Fibroblast of lung (primary cell): ENCODE measurements around the gene MIA2. TPM values are rescaled to one million over a fixed set of nuclear protein-coding genes. Genes with fewer than 3 reads are reported as not detected.
A peak's percentile ranks its signal among the peaks of the same experiment; 100 is the strongest.
"Not testable (repeated sequence)": the region's sequence is repeated elsewhere in the genome, so short reads cannot be mapped to it uniquely, and the experiment has no call there.

ENCODE experiments used
- DNase-seq, 2 donors: peaks; one replicate each; pipeline versions ENCODE4 v3.0.0 to v3.0.0-alpha.2; 2010; ENCODE audit warnings: low read depth in 2 of 2
- H2AFZ ChIP-seq: 2 replicates; pipeline ENCODE4 v1.5.1; 2012; ENCODE audit warnings: low read length, control low read depth, inconsistent platforms
- H3K27ac ChIP-seq: 2 replicates; pipeline ENCODE4 v1.5.1; 2011; ENCODE audit warnings: low read length, control low read depth; ENCODE audit not compliant: insufficient read depth
- H3K27me3 ChIP-seq: 2 replicates; pipeline ENCODE4 v1.5.1; 2011; ENCODE audit warnings: mild to moderate bottlenecking, low read length; ENCODE audit not compliant: control insufficient read depth, insufficient read depth
- H3K36me3 ChIP-seq: 2 replicates; pipeline ENCODE4 v1.5.1; 2011; ENCODE audit warnings: low read length; ENCODE audit not compliant: control insufficient read depth, insufficient read depth
- H3K4me1 ChIP-seq: 2 replicates; pipeline ENCODE4 v1.5.1; 2011; ENCODE audit warnings: low read length; ENCODE audit not compliant: control insufficient read depth, insufficient read depth; ENCODE audit errors: extremely low read depth
- H3K4me2 ChIP-seq: 2 replicates; pipeline ENCODE4 v1.5.1; 2011; ENCODE audit warnings: low read length, control low read depth; ENCODE audit not compliant: insufficient read depth; ENCODE audit errors: extremely low read depth
- H3K4me3 ChIP-seq, 4 experiments: fragments of 200-600 bp in 1 of 4; sonication (generic) in 1 of 4; replicated peaks in 1 of 4; 2 replicates each; pipeline ENCODE4 v1.5.1; 2011 to 2016; ENCODE audit warnings: low read length in 4 of 4, low read depth in 3 of 4, mild to moderate bottlenecking in 3 of 4, control low read depth in 2 of 4, inconsistent platforms in 1 of 4, mixed read lengths in 1 of 4; ENCODE audit not compliant: insufficient read depth in 1 of 4; ENCODE audit errors: control extremely low read depth in 1 of 4
- H3K79me2 ChIP-seq: 2 replicates; pipeline ENCODE4 v1.5.1; 2012; ENCODE audit warnings: mild to moderate bottlenecking, low read length, inconsistent platforms; ENCODE audit not compliant: control insufficient read depth, insufficient read depth
- H3K9ac ChIP-seq: 2 replicates; pipeline ENCODE4 v1.5.1; 2011; ENCODE audit warnings: mild to moderate bottlenecking, low read length, control low read depth; ENCODE audit not compliant: insufficient read depth
- H3K9me3 ChIP-seq: 2 replicates; pipeline ENCODE4 v1.5.1; 2012; ENCODE audit warnings: low read depth, low read length; ENCODE audit not compliant: control insufficient read depth, insufficient read depth
- H4K20me1 ChIP-seq: 2 replicates; pipeline ENCODE4 v1.5.1; 2011; ENCODE audit warnings: low read length; ENCODE audit not compliant: control insufficient read depth, insufficient read depth; ENCODE audit errors: extremely low read depth
- CTCF ChIP-seq, 2 donors: IDR thresholded peaks in 1 of 2; conservative IDR thresholded peaks in 1 of 2; 1 replicate in 1 of 2; 2 replicates in 1 of 2; pipeline ENCODE4 v1.5.1; 2011 to 2012; ENCODE audit warnings: low read length in 2 of 2, control low read depth in 1 of 2, inconsistent platforms in 1 of 2, low read depth in 1 of 2, mild to moderate bottlenecking in 1 of 2
- EZH2 ChIP-seq: IDR thresholded peaks from 2 replicates; pipeline ENCODE4 v1.5.1; 2012; ENCODE audit warnings: low read length, control low read depth, mild to moderate bottlenecking; ENCODE audit errors: missing control alignments
- polyA plus RNA-seq, 2 donors: library from polyadenylated mRNA; depleted of rRNA in 1 of 2; stranded (reverse) in 1 of 2; unstranded in 1 of 2; fragments of >200 nt; gene quantifications; 2 replicates each; pipeline ENCODE4 v1.2.1, GENCODE V29; 2011 to 2012; ENCODE audit warnings: missing spikeins in 1 of 2
- total RNA-seq: library from RNA; depleted of rRNA; stranded (reverse); fragments of >200 nt; gene quantifications from 2 replicates; pipeline ENCODE4 v1.2.1, GENCODE V29; 2014

Gene MIA2
- total and polyA plus RNA-seq, 2 donors (not counting 1 experiment from before 2014, with no cell fraction given) = 9.7 to 15.0 TPM

GRCh38 chr14:39219075-39219499 lies 14.6 kb upstream of the MIA2 start:
- DNase-seq = peak in 1 of 2 donors; percentile 78
- no peaks in the 10 kb centered on the region for H3K79me2 ChIP-seq
- H3K27me3 ChIP-seq = no peaks in the 10 kb centered on the region
- no peak overlapping the region for H3K9ac ChIP-seq
- TF ChIP-seq CTCF (conservative IDR thresholded peaks at IDR 0.05 in 1 of 2, IDR thresholded peaks at IDR 0.05 in 1 of 2; ENCODE audit: low read depth in 1 of 2, low read length in 2 of 2) (no peak), EZH2 (no peak)
- H3K27ac ChIP-seq = no peak overlapping the region
- H3K4me2 ChIP-seq = no peak overlapping the region
- no peak overlapping the region for H2AFZ ChIP-seq
- H3K36me3 ChIP-seq = no peaks in the 10 kb centered on the region
- no peaks in the 10 kb centered on the region for H4K20me1 ChIP-seq
- no peaks in the 10 kb centered on the region for H3K9me3 ChIP-seq
- no peak overlapping the region for H3K4me3 ChIP-seq
- no peaks in the 10 kb centered on the region for H3K4me1 ChIP-seq

- not testable (repeated sequence) for H3K9ac ChIP-seq, H3K27ac ChIP-seq, H2AFZ ChIP-seq, H3K4me2 ChIP-seq, H3K36me3 ChIP-seq, H3K4me3 ChIP-seq, DNase-seq, H3K4me1 ChIP-seq, H3K27me3 ChIP-seq, H3K9me3 ChIP-seq, H4K20me1 ChIP-seq, H3K79me2 ChIP-seq
Observed at GRCh38 chr14:39220473-39220872, 13.2 kb upstream of the MIA2 start.

GRCh38 chr14:39228044-39228443 lies 5.7 kb upstream of the MIA2 start:
- no peak for TF ChIP-seq CTCF (conservative IDR thresholded peaks at IDR 0.05 in 1 of 2, IDR thresholded peaks at IDR 0.05 in 1 of 2; ENCODE audit: low read depth in 1 of 2, low read length in 2 of 2)
- TF ChIP-seq EZH2 = no peak
- H2AFZ ChIP-seq = no peak overlapping the region
- no peaks in the 10 kb centered on the region for H3K9me3 ChIP-seq
- no peak overlapping the region for H3K4me3 ChIP-seq
- no peak overlapping the region for H3K27ac ChIP-seq
- H3K79me2 ChIP-seq = no peaks in the 10 kb centered on the region
- peaks cover under 1% of the 10 kb centered on the region for H3K4me1 ChIP-seq
- DNase-seq = no peak
- no peaks in the 10 kb centered on the region for H4K20me1 ChIP-seq
- no peak overlapping the region for H3K4me2 ChIP-seq
- H3K9ac ChIP-seq = no peak overlapping the region
- H3K36me3 ChIP-seq = no peaks in the 10 kb centered on the region
- no peaks in the 10 kb centered on the region for H3K27me3 ChIP-seq
